Astrocyte (in vitro differentiated cells and primary cell): ENCODE results near the gene ADCYAP1R1. TPM values are rescaled to one million over a fixed set of nuclear protein-coding genes. Genes with fewer than 3 reads are reported as not detected.

Experiments
- DNase-seq: peaks from one replicate; pipeline ENCODE4 v3.0.0-alpha.2; 2010; ENCODE audit warnings: low read depth
- FAIRE-seq: peaks from 2 replicates; lab custom pipeline; 2011; peaks lifted over from hg19 to GRCh38; lab: Jason Lieb, UNC
- H2AFZ ChIP-seq: 2 replicates; pipeline ENCODE4 v1.6.0; 2012; ENCODE audit warnings: low read depth, low read length, inconsistent platforms
- H3K27ac ChIP-seq: 2 replicates; pipeline ENCODE4 v1.5.1; 2011; ENCODE audit warnings: low read depth, low read length, inconsistent platforms
- H3K27me3 ChIP-seq: 2 replicates; pipeline ENCODE4 v1.6.0; 2011; ENCODE audit warnings: low read length, inconsistent platforms; ENCODE audit not compliant: insufficient read depth
- H3K36me3 ChIP-seq: 2 replicates; pipeline ENCODE4 v1.5.1; 2011; ENCODE audit warnings: low read length, inconsistent platforms; ENCODE audit not compliant: insufficient read depth
- H3K4me1 ChIP-seq: 2 replicates; pipeline ENCODE4 v1.5.1; 2011; ENCODE audit warnings: low read length, inconsistent platforms; ENCODE audit not compliant: insufficient read depth
- H3K4me2 ChIP-seq: 2 replicates; pipeline ENCODE4 v1.6.0; 2012; ENCODE audit warnings: low read length, inconsistent platforms
- H3K4me3 ChIP-seq: 2 replicates; pipeline ENCODE4 v1.5.1; 2011; ENCODE audit warnings: low read depth, mild to moderate bottlenecking, low read length, inconsistent platforms; ENCODE audit not compliant: insufficient read depth
- H3K79me2 ChIP-seq: 2 replicates; pipeline ENCODE4 v1.6.0; 2012; ENCODE audit warnings: mild to moderate bottlenecking, low read length, inconsistent platforms; ENCODE audit not compliant: insufficient read depth
- H3K9ac ChIP-seq: 2 replicates; pipeline ENCODE4 v1.6.0; 2012; ENCODE audit warnings: mild to moderate bottlenecking, low read length, inconsistent platforms
- H3K9me3 ChIP-seq: 2 replicates; pipeline ENCODE4 v1.5.1; 2012; ENCODE audit warnings: low read depth, mild to moderate bottlenecking, low read length, inconsistent platforms; ENCODE audit not compliant: insufficient read depth
- H4K20me1 ChIP-seq: 2 replicates; pipeline ENCODE4 v1.6.0; 2012; ENCODE audit warnings: low read length, inconsistent platforms; ENCODE audit not compliant: insufficient read depth
- H3K27ac Mint-ChIP-seq: one replicate; pipeline ENCODE4 v1.8.0; 2021; ENCODE audit warnings: mild to moderate bottlenecking, mixed read lengths; ENCODE audit not compliant: unreplicated experiment
- H3K27me3 Mint-ChIP-seq: one replicate; pipeline ENCODE4 v1.8.0; 2021; ENCODE audit warnings: low read depth, mixed read lengths; ENCODE audit not compliant: unreplicated experiment
- H3K36me3 Mint-ChIP-seq: one replicate; pipeline ENCODE4 v1.8.0; 2021; ENCODE audit warnings: low read depth, mixed read lengths; ENCODE audit not compliant: unreplicated experiment
- H3K4me1 Mint-ChIP-seq: one replicate; pipeline ENCODE4 v1.8.0; 2021; ENCODE audit warnings: low read depth, mixed read lengths; ENCODE audit not compliant: unreplicated experiment
- H3K4me3 Mint-ChIP-seq: one replicate; pipeline ENCODE4 v1.8.0; 2021; ENCODE audit warnings: mild to moderate bottlenecking, moderate library complexity, mixed read lengths; ENCODE audit not compliant: unreplicated experiment
- H3K9me3 Mint-ChIP-seq: one replicate; pipeline ENCODE4 v1.8.0; 2021; ENCODE audit warnings: mild to moderate bottlenecking, mixed read lengths; ENCODE audit not compliant: unreplicated experiment
- EZH2 ChIP-seq: IDR thresholded peaks from 2 replicates; pipeline ENCODE4 v1.6.1; 2012; ENCODE audit warnings: mild to moderate bottlenecking, low read length, inconsistent platforms; ENCODE audit not compliant: insufficient read depth
- total RNA-seq: library from RNA; stranded (reverse); gene quantifications from 2 replicates; pipeline ENCODE4 v1.2.1, GENCODE V29; 2021
- TF ChIP-seq, protein P1 (sequence below): IDR thresholded peaks from 2 replicates; pipeline ENCODE4 v1.5.1; 2011; ENCODE audit warnings: low read depth, mild to moderate bottlenecking, inconsistent platforms, low read length, moderate library complexity; ENCODE audit not compliant: insufficient read depth

Gene ADCYAP1R1
- total RNA-seq, 1 donor from 2014 or later: 0.05 TPM

DNA sequence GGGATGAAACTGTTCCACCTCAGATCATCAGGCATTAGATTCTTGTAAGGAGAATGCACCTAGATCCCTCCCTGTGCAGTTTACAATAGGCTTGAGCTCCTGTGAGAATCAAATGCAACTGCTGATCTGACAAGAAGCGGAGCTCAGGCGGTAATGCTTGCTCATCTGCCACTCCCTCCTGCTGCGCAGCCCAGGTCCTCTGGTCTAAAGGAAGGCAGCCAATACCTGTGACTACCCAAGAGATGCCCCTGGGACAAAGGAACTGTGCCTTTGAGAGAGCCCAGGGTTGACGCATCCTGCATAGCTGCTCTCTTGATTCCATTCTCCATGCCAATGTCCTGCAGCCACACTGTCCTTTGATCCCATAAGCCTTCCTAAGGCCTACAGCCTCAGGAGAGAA, 73.1 kb downstream of the ADCYAP1R1 start:
- FAIRE-seq: no peak
- H3K4me3 Mint-ChIP-seq: no peak overlapping the region

DNA sequence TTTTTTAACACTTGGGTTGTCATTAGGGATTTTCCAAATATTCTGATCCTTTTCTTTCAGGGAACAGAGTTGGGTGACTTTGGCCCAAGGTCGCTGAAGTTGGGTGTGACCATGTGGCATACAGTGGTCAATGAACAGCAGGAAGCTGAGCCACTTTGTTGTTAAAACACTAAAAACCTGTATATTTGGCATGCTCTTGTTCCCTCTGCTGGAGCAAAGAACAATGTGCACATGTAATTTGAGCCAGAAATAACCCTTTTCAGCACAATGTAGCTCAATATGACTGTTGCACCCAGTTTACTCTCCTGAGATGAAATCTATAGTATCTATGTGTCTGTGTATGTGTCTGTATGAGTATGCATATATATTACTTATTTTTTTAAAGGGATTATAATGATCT, 74.9 kb downstream of the ADCYAP1R1 start:
- FAIRE-seq: no peak
- Histone ChIP-seq H3K9me3 (no peaks in the 10 kb centered on the region), H3K79me2 (no peaks in the 10 kb centered on the region), H3K27me3 (peaks cover 8% of the 10 kb centered on the region), H3K4me3 (no peak overlapping the region), H3K4me2 (no peak overlapping the region), H3K4me1 (no peaks in the 10 kb centered on the region), H3K36me3 (no peaks in the 10 kb centered on the region), H3K9ac (no peak overlapping the region), H4K20me1 (no peaks in the 10 kb centered on the region), H3K27ac (no peak overlapping the region), H2AFZ (no peak overlapping the region)
- Mint-ChIP-seq H3K4me1 (peaks cover 4% of the 10 kb centered on the region), H3K36me3 (no peaks in the 10 kb centered on the region), H3K4me3 (no peak overlapping the region), H3K27ac (no peak overlapping the region), H3K27me3 (peaks cover 12% of the 10 kb centered on the region), H3K9me3 (no peaks in the 10 kb centered on the region)
- DNase-seq: peak; percentile 12
- TF ChIP-seq, protein P1, sequence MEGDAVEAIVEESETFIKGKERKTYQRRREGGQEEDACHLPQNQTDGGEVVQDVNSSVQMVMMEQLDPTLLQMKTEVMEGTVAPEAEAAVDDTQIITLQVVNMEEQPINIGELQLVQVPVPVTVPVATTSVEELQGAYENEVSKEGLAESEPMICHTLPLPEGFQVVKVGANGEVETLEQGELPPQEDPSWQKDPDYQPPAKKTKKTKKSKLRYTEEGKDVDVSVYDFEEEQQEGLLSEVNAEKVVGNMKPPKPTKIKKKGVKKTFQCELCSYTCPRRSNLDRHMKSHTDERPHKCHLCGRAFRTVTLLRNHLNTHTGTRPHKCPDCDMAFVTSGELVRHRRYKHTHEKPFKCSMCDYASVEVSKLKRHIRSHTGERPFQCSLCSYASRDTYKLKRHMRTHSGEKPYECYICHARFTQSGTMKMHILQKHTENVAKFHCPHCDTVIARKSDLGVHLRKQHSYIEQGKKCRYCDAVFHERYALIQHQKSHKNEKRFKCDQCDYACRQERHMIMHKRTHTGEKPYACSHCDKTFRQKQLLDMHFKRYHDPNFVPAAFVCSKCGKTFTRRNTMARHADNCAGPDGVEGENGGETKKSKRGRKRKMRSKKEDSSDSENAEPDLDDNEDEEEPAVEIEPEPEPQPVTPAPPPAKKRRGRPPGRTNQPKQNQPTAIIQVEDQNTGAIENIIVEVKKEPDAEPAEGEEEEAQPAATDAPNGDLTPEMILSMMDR: peak; percentile 53
- TF ChIP-seq EZH2: no peak

More for the DNA sequence above, 73.1 kb downstream of the ADCYAP1R1 start:
- Mint-ChIP-seq H3K27ac (no peak overlapping the region), H3K36me3 (no peaks in the 10 kb centered on the region), H3K9me3 (no peaks in the 10 kb centered on the region), H3K27me3 (peaks cover 12% of the 10 kb centered on the region), H3K4me1 (peaks cover 4% of the 10 kb centered on the region)
- Histone ChIP-seq H2AFZ (no peak overlapping the region), H3K4me3 (no peak overlapping the region), H3K9ac (no peak overlapping the region), H3K36me3 (no peaks in the 10 kb centered on the region), H4K20me1 (no peaks in the 10 kb centered on the region), H3K79me2 (no peaks in the 10 kb centered on the region), H3K4me2 (no peak overlapping the region), H3K27me3 (peaks cover 10% of the 10 kb centered on the region), H3K9me3 (no peaks in the 10 kb centered on the region), H3K4me1 (no peaks in the 10 kb centered on the region), H3K27ac (no peak overlapping the region)
- no peak for DNase-seq
- TF ChIP-seq, protein P1: no peak
- no peak for TF ChIP-seq EZH2

DNA sequence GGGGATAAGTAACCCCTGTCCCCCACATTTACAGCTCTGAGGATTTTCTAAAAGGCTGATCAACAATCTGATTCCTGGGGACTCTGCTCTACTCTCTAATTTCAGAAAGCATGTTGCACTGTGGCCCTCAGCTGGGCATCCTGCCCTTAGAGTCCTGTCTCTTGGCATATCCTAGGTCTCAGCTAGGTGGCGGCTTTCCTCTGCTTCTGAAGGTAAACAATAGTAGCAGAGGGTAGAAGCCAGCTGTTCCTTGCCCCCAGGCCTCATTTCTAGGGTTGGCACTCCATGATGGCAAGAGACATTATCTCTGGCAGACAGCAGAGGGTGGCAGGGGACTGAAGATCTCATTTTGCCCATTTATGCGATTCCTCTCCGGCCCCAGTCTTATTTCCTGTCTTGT, 77.0 kb downstream of the ADCYAP1R1 start:
- no peak overlapping the region for H3K4me2 ChIP-seq
- H3K27me3 ChIP-seq: peaks cover 8% of the 10 kb centered on the region
- Mint-ChIP-seq H3K4me1 (no peaks in the 10 kb centered on the region), H3K27ac (no peak overlapping the region), H3K9me3 (no peaks in the 10 kb centered on the region), H3K36me3 (no peaks in the 10 kb centered on the region), H3K27me3 (peaks cover 7% of the 10 kb centered on the region), H3K4me3 (no peak overlapping the region)
- no peak overlapping the region for H2AFZ ChIP-seq
- no peaks in the 10 kb centered on the region for H4K20me1 ChIP-seq
- no peak overlapping the region for H3K27ac ChIP-seq
- H3K4me1 ChIP-seq: no peaks in the 10 kb centered on the region
- no peak overlapping the region for H3K4me3 ChIP-seq
- DNase-seq (no peak), FAIRE-seq (no peak)
- TF ChIP-seq, protein P1: no peak
- no peak for TF ChIP-seq EZH2
- H3K79me2 ChIP-seq: no peaks in the 10 kb centered on the region
- H3K9me3 ChIP-seq: no peaks in the 10 kb centered on the region
- no peak overlapping the region for H3K9ac ChIP-seq
- no peaks in the 10 kb centered on the region for H3K36me3 ChIP-seq
